Measurements from ENCODE around the gene CPN1. TPM values are rescaled to one million over a fixed set of nuclear protein-coding genes. Genes with fewer than 3 reads are reported as not detected.

Gene CPN1
- total and polyA plus RNA-seq, 2 of the 8 experiments (the other 6 are each of a cell fraction or from before 2014, with no cell fraction given), result 0.15 to 0.20 TPM

DNA sequence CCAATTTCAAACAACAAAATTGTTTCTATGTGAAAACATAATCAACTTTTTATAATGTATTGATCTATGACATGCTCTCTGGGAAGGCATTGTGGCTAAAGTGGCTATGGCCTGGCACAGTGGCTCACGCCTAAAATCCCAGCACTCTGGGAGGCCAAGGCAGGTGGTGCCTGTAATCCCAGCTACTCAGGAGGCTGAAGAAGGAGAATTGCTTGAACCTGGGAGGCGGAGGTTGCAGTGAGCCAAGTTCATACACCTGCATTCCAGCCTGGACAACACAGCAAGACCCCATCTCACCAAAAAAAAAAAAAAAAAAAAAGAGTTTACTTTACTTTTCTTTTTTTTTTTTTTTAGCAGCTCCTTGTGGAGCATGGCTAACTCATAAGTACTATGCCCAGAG, 38.9 kb upstream of the CPN1 start (continued):
- TF ChIP-seq SIX5 (IDR thresholded peaks at IDR 0.05; ENCODE audit: low read depth, low read length), result no peak
